HUES48 (cell line): ENCODE measurements around the gene HTR3E.

ENCODE experiments used
- H3K27ac ChIP-seq: one replicate; pipeline ENCODE4 v1.7.0; 2013; ENCODE audit warnings: low read depth, low read length, inconsistent platforms
- H3K27me3 ChIP-seq: 2 replicates; pipeline ENCODE4 v1.6.1; 2013; ENCODE audit warnings: mild to moderate bottlenecking, low read length; ENCODE audit not compliant: control insufficient read depth, insufficient read depth
- H3K36me3 ChIP-seq: 2 replicates; pipeline ENCODE4 v1.6.1; 2013; ENCODE audit warnings: low read length; ENCODE audit not compliant: control insufficient read depth, insufficient read depth
- H3K4me1 ChIP-seq: 2 replicates; pipeline ENCODE4 v1.6.1; 2013; ENCODE audit warnings: mild to moderate bottlenecking, low read length; ENCODE audit not compliant: control insufficient read depth, insufficient read depth
- H3K4me3 ChIP-seq: 2 replicates; pipeline ENCODE4 v1.5.1; 2013; ENCODE audit warnings: mild to moderate bottlenecking, low read depth, low read length
- H3K9ac ChIP-seq: 2 replicates; pipeline ENCODE4 v1.6.1; 2013; ENCODE audit warnings: mild to moderate bottlenecking, low read depth, low read length, moderate library complexity
- H3K9me3 ChIP-seq: 2 replicates; pipeline ENCODE4 v1.6.1; 2013; ENCODE audit warnings: low read length; ENCODE audit not compliant: control insufficient read depth, insufficient read depth

Gene HTR3E

DNA sequence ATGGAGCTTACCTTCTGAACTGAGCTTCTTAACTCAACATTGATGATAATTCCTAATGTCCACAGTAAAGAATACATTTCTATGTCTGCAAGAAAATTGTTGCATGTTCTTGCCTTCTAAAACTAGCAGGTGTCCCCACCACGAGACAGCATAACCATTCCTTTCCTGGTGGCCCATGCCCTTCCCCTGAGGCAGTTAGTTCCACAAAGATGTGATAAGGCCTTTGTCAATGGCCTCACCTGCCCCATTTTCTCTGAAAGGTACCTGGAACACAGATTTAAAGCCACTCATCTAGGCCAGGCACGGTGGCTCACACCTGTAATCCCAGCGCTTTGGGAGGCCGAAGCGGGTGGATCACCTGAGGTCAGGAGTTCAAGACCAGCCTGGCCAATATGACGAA, 21.0 kb upstream of the HTR3E start:
- no peak overlapping the region for H3K9ac ChIP-seq
- H3K27ac ChIP-seq, result no peak overlapping the region
- H3K9me3 ChIP-seq, result peaks cover 4% of the 10 kb centered on the region
- H3K27me3 ChIP-seq, result no peaks in the 10 kb centered on the region
- H3K36me3 ChIP-seq, result no peaks in the 10 kb centered on the region
- H3K4me1 ChIP-seq, result 0 out of 2 replicates have a peak, but pooled peaks cover 5% of the 10 kb centered on the region
- no peak overlapping the region for H3K4me3 ChIP-seq

DNA sequence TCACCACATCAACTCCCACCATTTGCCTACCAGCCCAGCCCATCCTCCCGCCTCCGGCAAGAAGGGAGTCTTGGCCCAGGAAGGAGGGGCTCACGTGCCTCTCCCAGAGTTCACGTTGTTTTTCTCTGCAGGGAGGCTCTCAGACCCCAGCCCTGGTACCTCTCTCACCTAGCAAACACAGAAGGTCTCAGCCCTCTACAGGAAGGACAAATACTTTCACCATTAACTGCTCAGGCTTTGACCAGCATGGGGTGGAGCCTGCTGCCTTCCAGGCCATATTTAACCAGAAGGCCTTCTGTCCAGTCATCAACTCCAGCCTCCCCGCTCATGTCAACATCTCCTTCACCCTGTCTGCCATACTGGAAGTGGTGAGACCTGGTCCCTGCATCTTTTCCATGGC, 19.0 kb upstream of the HTR3E start:
- H3K9ac ChIP-seq, result no peak overlapping the region
- no peaks in the 10 kb centered on the region for H3K36me3 ChIP-seq
- no peak overlapping the region for H3K27ac ChIP-seq
- H3K9me3 ChIP-seq, result no peaks in the 10 kb centered on the region
- H3K27me3 ChIP-seq, result no peaks in the 10 kb centered on the region
- H3K4me1 ChIP-seq, result 0 out of 2 replicates have a peak, but pooled peaks cover 5% of the 10 kb centered on the region
- no peak overlapping the region for H3K4me3 ChIP-seq

DNA sequence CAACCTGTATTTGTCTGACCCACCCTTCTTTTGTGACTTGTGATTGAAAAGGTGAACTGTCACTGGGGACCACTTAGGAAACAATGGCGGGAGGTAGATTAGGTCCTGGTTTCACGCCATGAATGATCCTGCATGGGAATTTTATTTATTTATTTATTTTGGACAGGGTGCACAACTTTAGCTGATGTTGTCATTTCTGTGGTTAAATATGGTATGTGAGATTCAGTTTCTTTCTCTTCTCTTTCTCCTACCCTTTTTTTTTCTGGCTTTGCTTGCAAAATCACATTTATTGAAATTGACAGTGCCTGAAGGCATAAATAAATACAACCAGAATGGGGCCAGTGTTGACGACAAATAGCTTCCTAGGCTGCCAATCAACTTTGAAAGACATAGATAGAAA, 18.0 kb upstream of the HTR3E start:
- no peak overlapping the region for H3K4me3 ChIP-seq
- no peaks in the 10 kb centered on the region for H3K36me3 ChIP-seq
- H3K4me1 ChIP-seq, result 0 out of 2 replicates have a peak, but pooled peaks cover 5% of the 10 kb centered on the region
- no peaks in the 10 kb centered on the region for H3K9me3 ChIP-seq
- no peak overlapping the region for H3K27ac ChIP-seq
- no peaks in the 10 kb centered on the region for H3K27me3 ChIP-seq
- no peak overlapping the region for H3K9ac ChIP-seq

DNA sequence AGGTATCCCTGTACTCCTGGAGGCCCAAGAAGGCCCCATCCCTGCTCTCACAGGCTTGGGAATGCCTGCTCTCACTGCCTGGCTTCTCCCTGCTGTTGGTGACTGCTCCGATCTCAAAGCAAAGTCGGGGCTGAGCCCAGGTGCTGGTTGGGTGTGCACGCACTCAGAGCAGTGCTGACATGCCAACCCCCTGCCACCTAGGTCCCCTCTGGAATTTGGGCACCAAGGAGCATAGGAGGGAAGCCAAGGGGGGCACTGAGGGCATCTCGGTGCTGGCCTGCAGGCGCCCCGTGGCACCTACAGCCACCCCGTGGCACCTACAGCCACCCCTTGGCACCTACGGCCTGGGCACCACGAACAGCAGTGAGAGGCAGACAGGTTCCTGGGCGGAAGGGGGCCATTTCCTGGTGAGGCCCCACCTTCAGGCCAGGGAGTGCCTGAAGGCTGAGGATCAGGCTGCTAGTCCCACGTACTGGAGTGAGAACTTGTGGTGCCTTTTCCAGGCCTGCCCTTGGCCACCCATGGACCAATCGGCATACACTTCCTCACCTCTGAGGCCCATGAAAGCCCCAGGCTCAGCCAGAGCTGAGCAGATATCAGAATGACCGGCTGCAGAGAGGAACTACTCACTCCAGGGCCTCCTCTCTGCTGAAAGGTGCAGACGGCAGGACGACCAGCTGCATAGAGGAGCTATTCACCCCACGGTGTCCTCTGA, 15.6 kb upstream of the HTR3E start:
- H3K9ac ChIP-seq, result no peak overlapping the region
- H3K9me3 ChIP-seq, result no peaks in the 10 kb centered on the region
- H3K4me1 ChIP-seq, result 0 out of 2 replicates have a peak, but pooled peaks cover 5% of the 10 kb centered on the region
- no peaks in the 10 kb centered on the region for H3K36me3 ChIP-seq
- no peak overlapping the region for H3K27ac ChIP-seq
- no peaks in the 10 kb centered on the region for H3K27me3 ChIP-seq
- H3K4me3 ChIP-seq, result no peak overlapping the region

DNA sequence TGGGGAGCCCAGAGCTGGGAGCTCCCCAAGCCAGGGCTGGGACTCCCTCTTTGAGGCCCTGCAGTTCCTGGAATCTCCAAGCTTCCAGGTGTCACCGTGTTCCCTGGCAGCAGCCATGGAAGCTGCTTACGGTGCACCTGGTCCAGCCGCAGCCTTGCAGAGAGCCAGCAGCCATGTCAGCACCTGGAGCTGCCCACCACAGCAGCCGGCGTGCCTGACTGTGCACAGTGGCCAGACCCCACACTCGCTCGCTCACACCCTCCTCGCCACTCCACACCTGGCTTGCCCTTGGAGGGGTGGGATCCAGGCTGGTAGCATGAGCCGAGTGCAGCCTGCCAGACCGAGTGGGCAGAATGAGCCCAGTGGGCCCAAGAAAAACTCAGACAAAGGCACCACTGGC, 14.8 kb upstream of the HTR3E start:
- Histone ChIP-seq H3K9me3 (no peaks in the 10 kb centered on the region), H3K9ac (no peak overlapping the region), H3K4me1 (0 out of 2 replicates have a peak, but pooled peaks cover 5% of the 10 kb centered on the region), H3K4me3 (no peak overlapping the region), H3K36me3 (no peaks in the 10 kb centered on the region), H3K27ac (no peak overlapping the region), H3K27me3 (no peaks in the 10 kb centered on the region)

DNA sequence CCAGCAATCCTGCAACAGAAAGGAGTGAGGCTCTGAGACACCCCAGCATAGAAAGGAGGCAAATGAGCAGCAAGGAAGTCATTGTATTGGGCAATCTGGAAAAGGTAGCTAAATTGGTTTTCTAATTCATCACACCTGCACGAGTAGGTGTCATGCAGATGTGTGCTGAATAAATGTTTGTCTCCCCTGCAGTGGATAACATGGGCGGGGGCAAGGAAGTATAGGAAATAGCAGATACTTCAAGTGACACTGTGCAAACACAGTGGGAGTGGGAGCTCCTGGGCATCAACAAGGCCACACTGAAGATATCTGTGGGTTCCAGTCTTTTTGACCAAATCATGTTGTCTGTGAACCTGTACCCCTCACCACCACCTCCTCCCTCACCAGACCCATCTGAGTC, 14.4 kb upstream of the HTR3E start:
- H3K4me1 ChIP-seq, result 0 out of 2 replicates have a peak, but pooled peaks cover 5% of the 10 kb centered on the region
- no peak overlapping the region for H3K27ac ChIP-seq
- no peaks in the 10 kb centered on the region for H3K36me3 ChIP-seq
- no peak overlapping the region for H3K4me3 ChIP-seq
- no peaks in the 10 kb centered on the region for H3K27me3 ChIP-seq
- H3K9ac ChIP-seq, result no peak overlapping the region
- no peaks in the 10 kb centered on the region for H3K9me3 ChIP-seq

DNA sequence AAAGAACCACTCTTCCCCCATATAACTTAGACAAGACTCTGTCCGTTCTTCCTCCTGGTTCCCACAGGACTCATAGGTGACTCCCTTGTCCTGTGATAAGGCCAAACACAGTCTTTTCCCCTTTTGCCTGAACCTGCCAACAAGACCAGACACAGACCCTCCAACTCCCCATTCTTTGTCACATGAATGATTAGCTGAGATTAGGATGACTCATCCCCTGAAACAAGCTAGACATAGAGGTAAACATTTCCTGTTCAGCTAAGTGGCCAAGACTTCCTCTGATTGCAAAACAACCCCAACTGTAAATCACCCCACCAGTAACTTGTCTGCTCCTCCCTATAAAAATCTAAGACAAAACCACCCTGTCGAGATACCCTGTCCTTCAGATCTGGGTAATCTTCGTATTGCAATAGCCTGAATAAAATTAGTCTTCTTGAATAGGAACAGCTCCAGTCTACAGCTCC, 11.4 kb upstream of the HTR3E start:
- no peaks in the 10 kb centered on the region for H3K27me3 ChIP-seq
- no peak overlapping the region for H3K9ac ChIP-seq
- H3K36me3 ChIP-seq, result no peaks in the 10 kb centered on the region
- H3K27ac ChIP-seq, result no peak overlapping the region
- no peaks in the 10 kb centered on the region for H3K4me1 ChIP-seq
- H3K9me3 ChIP-seq, result no peaks in the 10 kb centered on the region
- no peak overlapping the region for H3K4me3 ChIP-seq

DNA sequence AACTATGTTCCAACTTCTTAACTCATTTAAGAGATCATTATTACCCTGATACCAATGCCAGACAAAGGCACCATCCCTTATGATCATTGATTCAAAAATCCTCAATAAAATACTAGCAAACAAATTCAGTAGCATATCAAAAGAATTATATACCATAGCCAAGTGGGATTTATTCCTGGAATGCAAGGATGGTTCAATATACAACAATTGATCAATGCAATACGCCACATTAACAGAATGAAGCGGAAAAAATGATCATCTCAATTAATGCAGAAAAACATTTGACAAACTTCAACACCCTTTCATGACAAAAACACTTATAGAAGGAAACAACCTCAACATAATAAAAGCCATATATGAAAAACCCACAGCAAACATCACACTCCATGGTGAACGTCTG, 4.7 kb upstream of the HTR3E start:
- H3K9ac ChIP-seq, result no peak overlapping the region
- no peak overlapping the region for H3K4me3 ChIP-seq
- no peak overlapping the region for H3K27ac ChIP-seq
- H3K36me3 ChIP-seq, result no peaks in the 10 kb centered on the region
- no peaks in the 10 kb centered on the region for H3K4me1 ChIP-seq
- no peaks in the 10 kb centered on the region for H3K27me3 ChIP-seq
- no peaks in the 10 kb centered on the region for H3K9me3 ChIP-seq

DNA sequence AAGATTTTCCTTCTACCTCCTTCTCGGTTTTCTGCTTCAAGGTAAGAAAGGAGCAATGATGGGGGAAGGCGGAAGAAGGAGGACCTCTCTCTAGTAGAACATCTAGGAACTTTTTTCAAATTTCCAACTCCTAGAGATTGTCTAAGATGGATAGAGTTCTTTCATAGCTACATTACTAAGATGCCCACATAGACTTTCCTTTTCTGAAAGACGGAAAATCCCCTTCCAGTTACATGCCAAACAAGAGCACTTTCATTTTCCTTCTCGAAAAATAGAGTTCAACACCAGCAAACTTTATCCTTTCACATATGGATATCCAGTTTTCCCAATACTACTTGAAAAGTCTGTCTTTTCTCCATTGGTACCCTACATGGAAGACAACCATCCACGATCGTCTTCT, 692 bp downstream of the HTR3E start:
- no peak overlapping the region for H3K9ac ChIP-seq

DNA sequence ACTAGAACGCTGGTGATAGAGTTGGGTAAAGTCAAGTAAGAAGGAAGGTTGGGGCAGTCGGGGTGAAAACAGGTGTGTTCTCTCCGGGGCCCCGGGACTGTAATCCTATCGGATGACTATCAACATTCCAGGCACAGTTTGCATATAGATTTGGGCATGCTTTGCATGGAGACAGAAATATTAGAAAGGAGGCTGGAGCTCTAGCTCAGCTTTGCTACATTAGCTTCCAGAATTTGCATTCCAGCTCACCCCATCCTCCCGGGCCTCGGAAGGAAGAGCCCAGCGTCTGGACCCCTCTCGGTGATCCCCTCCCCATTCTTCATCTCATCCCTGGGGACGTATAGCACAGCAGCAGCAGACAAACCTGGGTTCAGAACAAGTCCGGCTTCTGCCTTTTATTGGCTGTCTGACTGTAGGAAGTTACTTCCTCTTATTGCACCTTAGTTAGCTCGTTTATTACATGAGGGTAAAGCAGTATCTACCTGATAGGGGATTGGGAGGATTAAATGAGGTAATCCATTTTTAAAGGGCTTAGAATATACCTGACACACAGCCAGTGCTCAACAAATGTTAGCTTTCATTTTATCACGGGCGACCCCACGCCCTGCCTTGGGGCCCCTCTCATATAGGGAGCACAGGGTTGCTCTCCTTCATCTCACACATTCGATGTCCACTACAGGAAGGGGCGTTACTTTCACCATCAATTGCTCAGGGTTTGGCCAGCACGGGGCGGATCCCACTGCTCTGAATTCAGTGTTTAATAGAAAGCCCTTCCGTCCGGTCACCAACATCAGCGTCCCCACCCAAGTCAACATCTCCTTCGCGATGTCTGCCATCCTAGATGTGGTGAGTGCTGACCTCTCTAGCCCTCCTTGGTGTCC, 3.2 kb downstream of the HTR3E start:
- no peaks in the 10 kb centered on the region for H3K36me3 ChIP-seq
- no peaks in the 10 kb centered on the region for H3K9me3 ChIP-seq
- H3K9ac ChIP-seq, result no peak overlapping the region
- H3K27me3 ChIP-seq, result no peaks in the 10 kb centered on the region
- H3K4me3 ChIP-seq, result no peak overlapping the region
- no peak overlapping the region for H3K27ac ChIP-seq
- no peaks in the 10 kb centered on the region for H3K4me1 ChIP-seq

More for the DNA sequence above, 692 bp downstream of the HTR3E start:
- no peaks in the 10 kb centered on the region for H3K36me3 ChIP-seq
- no peaks in the 10 kb centered on the region for H3K9me3 ChIP-seq
- no peak overlapping the region for H3K4me3 ChIP-seq
- no peaks in the 10 kb centered on the region for H3K4me1 ChIP-seq
- no peaks in the 10 kb centered on the region for H3K27me3 ChIP-seq
- no peak overlapping the region for H3K27ac ChIP-seq

DNA sequence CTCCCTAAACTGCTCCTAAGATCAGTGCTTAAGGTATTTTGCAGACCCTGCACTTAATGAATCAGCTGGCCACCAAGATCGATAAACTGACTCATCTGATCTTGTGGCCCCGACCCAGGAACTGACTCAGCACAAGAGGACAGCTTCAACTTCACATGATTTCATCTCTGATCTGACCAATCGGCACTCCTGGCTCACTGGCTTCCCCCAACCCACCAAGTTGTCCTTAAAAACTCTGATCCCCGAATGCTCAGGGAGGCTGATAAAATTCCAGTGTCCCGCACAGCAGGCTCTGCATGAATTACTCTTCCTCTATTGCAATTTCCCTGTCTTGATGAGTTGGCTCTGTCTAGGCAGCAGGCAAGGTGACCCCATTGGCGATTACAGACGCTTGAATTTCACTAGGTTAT, 13.5 kb downstream of the HTR3E start:
- Histone ChIP-seq H3K4me3 (no peak overlapping the region), H3K27ac (no peak overlapping the region), H3K4me1 (peaks cover 6% of the 10 kb centered on the region; the same call in 1 of the 2 replicates), H3K9me3 (no peaks in the 10 kb centered on the region), H3K27me3 (no peaks in the 10 kb centered on the region), H3K9ac (no peak overlapping the region), H3K36me3 (no peaks in the 10 kb centered on the region)
